IPS-15b (cell line): ENCODE results near the gene TMC1.

Experiments used
- H3K27me3 ChIP-seq: one replicate; pipeline ENCODE4 v1.6.1; 2013; ENCODE audit warnings: low read length; ENCODE audit not compliant: control insufficient read depth, insufficient read depth
- H3K36me3 ChIP-seq: one replicate; pipeline ENCODE4 v1.6.1; 2013; ENCODE audit warnings: low read length; ENCODE audit not compliant: control insufficient read depth, insufficient read depth
- H3K4me1 ChIP-seq: one replicate; pipeline ENCODE4 v1.6.1; 2013; ENCODE audit warnings: mild to moderate bottlenecking, low read length; ENCODE audit not compliant: control insufficient read depth, insufficient read depth
- H3K4me3 ChIP-seq: one replicate; pipeline ENCODE4 v1.5.1; 2013; ENCODE audit warnings: low read depth, low read length
- H3K9ac ChIP-seq: one replicate; pipeline ENCODE4 v1.6.1; 2013; ENCODE audit warnings: low read depth, mild to moderate bottlenecking, low read length
- H3K9me3 ChIP-seq: one replicate; pipeline ENCODE4 v1.6.1; 2013; ENCODE audit warnings: mild to moderate bottlenecking, low read length; ENCODE audit not compliant: control insufficient read depth, insufficient read depth

The TMC1 gene

GRCh38 chr9:72633966-72634365 lies 112.6 kb downstream of the TMC1 start:
- peaks cover 3% of the 10 kb centered on the region for H3K4me1 ChIP-seq
- H3K9ac ChIP-seq = no peak overlapping the region
- H3K4me3 ChIP-seq = no peak overlapping the region
- no peaks in the 10 kb centered on the region for H3K36me3 ChIP-seq
- H3K27me3 ChIP-seq = no peaks in the 10 kb centered on the region
- H3K9me3 ChIP-seq = peaks cover 6% of the 10 kb centered on the region

- H3K4me3 ChIP-seq = no peak overlapping the region
- no peaks in the 10 kb centered on the region for H3K36me3 ChIP-seq
- no peak overlapping the region for H3K9ac ChIP-seq
- H3K9me3 ChIP-seq = peaks cover 6% of the 10 kb centered on the region
- no peaks in the 10 kb centered on the region for H3K27me3 ChIP-seq
- peaks cover 3% of the 10 kb centered on the region for H3K4me1 ChIP-seq
Measured at GRCh38 chr9:72635197-72635596, 113.8 kb downstream of the TMC1 start.

- Histone ChIP-seq H3K4me3 (no peak overlapping the region), H3K4me1 (peaks cover 3% of the 10 kb centered on the region), H3K36me3 (no peaks in the 10 kb centered on the region), H3K9ac (no peak overlapping the region), H3K27me3 (no peaks in the 10 kb centered on the region), H3K9me3 (peaks cover 6% of the 10 kb centered on the region)
Measured at GRCh38 chr9:72636621-72637020, 115.2 kb downstream of the TMC1 start.

GRCh38 chr9:72643651-72644050 lies 122.2 kb downstream of the TMC1 start:
- Histone ChIP-seq H3K4me1 (peaks cover 6% of the 10 kb centered on the region), H3K9ac (no peak overlapping the region), H3K27me3 (no peaks in the 10 kb centered on the region), H3K4me3 (no peak overlapping the region), H3K9me3 (no peaks in the 10 kb centered on the region), H3K36me3 (no peaks in the 10 kb centered on the region)

GRCh38 chr9:72646061-72646460 lies 124.7 kb downstream of the TMC1 start:
- Histone ChIP-seq H3K9me3 (no peaks in the 10 kb centered on the region), H3K9ac (no peak overlapping the region), H3K4me3 (no peak overlapping the region), H3K36me3 (no peaks in the 10 kb centered on the region), H3K27me3 (no peaks in the 10 kb centered on the region), H3K4me1 (peaks cover 6% of the 10 kb centered on the region)

GRCh38 chr9:72648324-72649126 lies 127.1 kb downstream of the TMC1 start:
- Histone ChIP-seq H3K4me1 (peaks cover 6% of the 10 kb centered on the region), H3K36me3 (no peaks in the 10 kb centered on the region), H3K9me3 (no peaks in the 10 kb centered on the region), H3K27me3 (no peaks in the 10 kb centered on the region), H3K4me3 (no peak overlapping the region), H3K9ac (no peak overlapping the region)

GRCh38 chr9:72649127-72649442 lies 127.7 kb downstream of the TMC1 start:
- Histone ChIP-seq H3K27me3 (no peaks in the 10 kb centered on the region), H3K9ac (no peak overlapping the region), H3K4me3 (no peak overlapping the region), H3K4me1 (peaks cover 6% of the 10 kb centered on the region), H3K36me3 (no peaks in the 10 kb centered on the region), H3K9me3 (no peaks in the 10 kb centered on the region)

GRCh38 chr9:72650206-72650605 lies 128.8 kb downstream of the TMC1 start:
- no peak overlapping the region for H3K4me3 ChIP-seq
- H3K4me1 ChIP-seq = peaks cover 6% of the 10 kb centered on the region
- no peaks in the 10 kb centered on the region for H3K9me3 ChIP-seq
- no peak overlapping the region for H3K9ac ChIP-seq
- no peaks in the 10 kb centered on the region for H3K27me3 ChIP-seq
- H3K36me3 ChIP-seq = no peaks in the 10 kb centered on the region

- no peak overlapping the region for H3K4me3 ChIP-seq
- H3K9ac ChIP-seq = no peak overlapping the region
- no peaks in the 10 kb centered on the region for H3K4me1 ChIP-seq
- no peaks in the 10 kb centered on the region for H3K36me3 ChIP-seq
- H3K9me3 ChIP-seq = no peaks in the 10 kb centered on the region
- no peaks in the 10 kb centered on the region for H3K27me3 ChIP-seq
Measured at GRCh38 chr9:72656021-72656420, 134.6 kb downstream of the TMC1 start.

- H3K9ac ChIP-seq = no peak overlapping the region
- H3K4me3 ChIP-seq = no peak overlapping the region
- no peaks in the 10 kb centered on the region for H3K27me3 ChIP-seq
- H3K36me3 ChIP-seq = no peaks in the 10 kb centered on the region
- no peaks in the 10 kb centered on the region for H3K4me1 ChIP-seq
- no peaks in the 10 kb centered on the region for H3K9me3 ChIP-seq
Measured at GRCh38 chr9:72657023-72657422, 135.6 kb downstream of the TMC1 start.

GRCh38 chr9:72658703-72659102 lies 137.3 kb downstream of the TMC1 start:
- Histone ChIP-seq H3K9me3 (no peaks in the 10 kb centered on the region), H3K4me1 (no peaks in the 10 kb centered on the region), H3K36me3 (no peaks in the 10 kb centered on the region)

GRCh38 chr9:72661401-72662135 lies 140.2 kb downstream of the TMC1 start:
- Histone ChIP-seq H3K36me3 (no peaks in the 10 kb centered on the region), H3K4me3 (no peak overlapping the region), H3K9ac (no peak overlapping the region), H3K9me3 (no peaks in the 10 kb centered on the region), H3K27me3 (no peaks in the 10 kb centered on the region), H3K4me1 (no peaks in the 10 kb centered on the region)

More at GRCh38 chr9:72658703-72659102, 137.3 kb downstream of the TMC1 start:
- no peak overlapping the region for H3K4me3 ChIP-seq
- no peak overlapping the region for H3K9ac ChIP-seq
- H3K27me3 ChIP-seq = no peaks in the 10 kb centered on the region
